Measurements from ENCODE around the gene CAP2.

The CAP2 gene

DNA sequence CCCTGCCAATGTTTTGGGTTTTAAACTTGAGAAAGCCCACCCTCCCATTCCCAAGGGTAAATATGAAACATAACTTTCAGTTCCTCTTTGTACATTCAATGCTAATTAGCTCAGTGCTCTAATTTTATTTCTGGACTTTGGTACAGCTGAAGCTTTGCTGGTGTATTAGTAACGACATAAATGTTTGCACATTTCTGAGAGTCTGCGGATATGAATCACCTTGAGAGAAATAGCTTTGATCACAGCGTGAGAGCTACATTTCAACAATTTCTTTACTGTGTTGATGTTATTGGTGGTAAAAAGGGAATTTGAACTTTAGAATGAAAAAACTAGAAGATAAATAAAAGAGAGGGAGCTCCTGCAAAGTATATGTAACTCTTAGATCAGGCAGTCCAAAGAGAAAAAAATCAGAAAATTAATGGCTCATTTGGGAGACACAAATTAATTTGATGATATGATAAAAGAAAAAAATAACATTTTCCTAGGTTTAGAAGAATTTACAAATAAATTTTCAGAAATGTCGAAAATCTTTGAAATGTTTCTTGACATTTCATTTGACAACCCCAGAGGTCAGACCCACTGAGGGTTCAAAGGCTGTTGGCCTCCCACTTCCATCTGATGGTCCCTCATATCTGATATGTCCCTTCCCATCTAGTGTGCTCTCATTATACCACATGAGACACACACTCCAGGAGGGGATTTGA, 38.5 kb upstream of the CAP2 start:
- no peak overlapping the region for H3K4me3 ChIP-seq (ENCODE audit: control insufficient read depth, low read depth, low read length)
- no peak for DNase-seq (ENCODE audit: low read depth)
- TF ChIP-seq, protein P1, sequence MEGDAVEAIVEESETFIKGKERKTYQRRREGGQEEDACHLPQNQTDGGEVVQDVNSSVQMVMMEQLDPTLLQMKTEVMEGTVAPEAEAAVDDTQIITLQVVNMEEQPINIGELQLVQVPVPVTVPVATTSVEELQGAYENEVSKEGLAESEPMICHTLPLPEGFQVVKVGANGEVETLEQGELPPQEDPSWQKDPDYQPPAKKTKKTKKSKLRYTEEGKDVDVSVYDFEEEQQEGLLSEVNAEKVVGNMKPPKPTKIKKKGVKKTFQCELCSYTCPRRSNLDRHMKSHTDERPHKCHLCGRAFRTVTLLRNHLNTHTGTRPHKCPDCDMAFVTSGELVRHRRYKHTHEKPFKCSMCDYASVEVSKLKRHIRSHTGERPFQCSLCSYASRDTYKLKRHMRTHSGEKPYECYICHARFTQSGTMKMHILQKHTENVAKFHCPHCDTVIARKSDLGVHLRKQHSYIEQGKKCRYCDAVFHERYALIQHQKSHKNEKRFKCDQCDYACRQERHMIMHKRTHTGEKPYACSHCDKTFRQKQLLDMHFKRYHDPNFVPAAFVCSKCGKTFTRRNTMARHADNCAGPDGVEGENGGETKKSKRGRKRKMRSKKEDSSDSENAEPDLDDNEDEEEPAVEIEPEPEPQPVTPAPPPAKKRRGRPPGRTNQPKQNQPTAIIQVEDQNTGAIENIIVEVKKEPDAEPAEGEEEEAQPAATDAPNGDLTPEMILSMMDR (IDR thresholded peaks at IDR 0.05; ENCODE audit: control insufficient read depth, insufficient read depth, low read depth, low read length, missing control alignments): no peak

DNA sequence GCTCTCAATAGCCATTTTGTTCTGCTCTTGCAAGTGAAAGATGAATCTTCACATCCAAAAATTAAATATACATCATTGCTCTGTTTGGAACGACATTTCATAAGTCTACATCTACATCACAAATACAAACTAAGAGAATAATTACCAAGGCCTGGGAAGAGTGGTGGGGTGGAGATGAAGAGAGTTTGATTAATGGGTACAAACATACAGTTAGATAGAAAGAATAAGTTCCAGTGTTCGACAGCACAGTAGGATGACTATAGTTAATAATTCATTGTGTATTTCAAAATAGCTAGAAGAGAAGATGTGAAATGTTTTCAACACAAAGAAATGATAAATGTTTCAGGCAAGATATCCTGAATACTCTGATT, 38.0 kb upstream of the CAP2 start:
- no peak for DNase-seq (ENCODE audit: low read depth)
- no peak overlapping the region for H3K4me3 ChIP-seq (ENCODE audit: control insufficient read depth, low read depth, low read length)
- TF ChIP-seq, protein P1 (IDR thresholded peaks at IDR 0.05; ENCODE audit: control insufficient read depth, insufficient read depth, low read depth, low read length, missing control alignments): no peak

DNA sequence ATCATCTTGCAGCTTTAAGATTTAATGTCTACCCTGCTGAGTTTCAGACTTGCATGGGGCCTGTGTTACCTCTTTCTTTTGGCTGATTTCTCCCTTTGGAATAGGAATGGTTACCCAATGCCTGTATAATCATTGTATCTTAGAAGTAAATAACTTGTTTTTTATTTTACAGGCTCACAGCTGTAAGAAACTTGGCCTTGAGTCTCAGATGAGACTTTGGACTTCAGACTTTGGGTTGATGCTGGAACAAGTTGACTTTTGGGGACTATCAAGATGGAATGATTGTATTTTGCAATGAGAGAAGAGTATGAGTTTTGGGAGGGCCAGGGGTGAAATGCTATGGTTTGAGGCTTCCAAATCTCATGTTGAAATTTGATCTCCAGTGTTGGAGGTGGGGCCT, 34.9 kb upstream of the CAP2 start:
- no peak for DNase-seq (ENCODE audit: low read depth)
- no peak overlapping the region for H3K4me3 ChIP-seq (ENCODE audit: control insufficient read depth, low read depth, low read length)
- TF ChIP-seq, protein P1 (IDR thresholded peaks at IDR 0.05; ENCODE audit: control insufficient read depth, insufficient read depth, low read depth, low read length, missing control alignments): no peak

DNA sequence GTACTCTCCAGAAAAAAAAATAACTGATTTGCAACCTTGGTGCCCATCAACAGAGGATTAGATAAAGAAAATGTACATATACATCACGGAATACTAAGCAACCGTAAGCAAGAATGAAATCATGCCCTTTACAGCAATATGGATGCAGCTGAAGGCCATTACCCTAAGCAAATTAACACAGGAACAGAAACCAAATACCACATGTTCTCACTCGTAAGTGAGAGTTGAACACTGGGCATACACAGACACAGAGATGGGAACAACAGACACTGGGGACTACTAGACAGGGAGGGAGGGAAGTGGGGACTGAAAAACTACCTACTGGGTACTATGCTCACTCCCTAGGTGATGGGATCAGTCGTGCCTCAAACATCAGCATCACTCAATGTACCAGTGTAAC, 32.8 kb upstream of the CAP2 start:
- TF ChIP-seq, protein P1 (IDR thresholded peaks at IDR 0.05; ENCODE audit: control insufficient read depth, insufficient read depth, low read depth, low read length, missing control alignments): no peak
- H3K4me3 ChIP-seq (ENCODE audit: control insufficient read depth, low read depth, low read length): no peak overlapping the region
- no peak for DNase-seq (ENCODE audit: low read depth)

DNA sequence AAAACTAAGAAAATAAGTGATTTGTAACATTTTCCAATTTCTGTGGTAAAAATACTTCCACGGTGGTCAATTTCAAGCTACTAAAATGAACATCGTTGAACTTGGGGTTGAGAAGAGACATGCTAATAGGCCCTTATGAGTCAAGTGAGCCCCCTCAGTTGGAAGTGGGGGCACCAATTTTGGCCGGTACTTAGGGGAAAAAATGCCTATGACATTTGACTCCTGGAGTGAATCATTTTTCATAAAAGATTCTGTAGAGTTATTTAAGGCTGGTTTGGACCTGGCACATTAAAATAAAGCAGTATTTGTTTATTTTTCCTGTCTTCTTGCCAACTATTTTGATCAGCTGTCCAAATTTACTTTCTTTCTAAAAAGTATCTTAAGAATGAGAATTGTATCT, 32.4 kb upstream of the CAP2 start:
- TF ChIP-seq, protein P1 (IDR thresholded peaks at IDR 0.05; ENCODE audit: control insufficient read depth, insufficient read depth, low read depth, low read length, missing control alignments): no peak
- DNase-seq (ENCODE audit: low read depth): no peak
- H3K4me3 ChIP-seq (ENCODE audit: control insufficient read depth, low read depth, low read length): no peak overlapping the region

DNA sequence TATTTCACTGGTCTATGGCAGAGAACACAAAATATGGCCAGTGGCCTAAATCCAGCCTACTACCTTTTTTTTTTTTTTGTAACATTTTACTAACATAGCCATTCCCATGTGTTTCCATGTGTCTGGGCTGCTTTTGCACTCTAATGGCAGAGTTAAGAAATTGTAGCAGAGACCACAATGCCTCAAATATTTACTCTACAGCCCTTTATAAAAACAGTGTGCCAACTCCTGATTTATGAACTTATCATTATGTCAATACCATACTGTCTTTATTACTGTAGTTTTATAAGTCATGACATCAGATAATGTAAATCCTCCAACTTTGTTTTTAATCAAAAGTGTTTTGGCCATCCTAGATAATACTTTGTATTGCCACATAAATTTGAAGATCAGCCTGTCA, 27.4 kb upstream of the CAP2 start:
- TF ChIP-seq, protein P1 (IDR thresholded peaks at IDR 0.05; ENCODE audit: control insufficient read depth, insufficient read depth, low read depth, low read length, missing control alignments): no peak
- DNase-seq (ENCODE audit: low read depth): no peak
- no peak overlapping the region for H3K4me3 ChIP-seq (ENCODE audit: control insufficient read depth, low read depth, low read length)
